Suppressor macrophage treated with lipopolysaccharide for 1 hour (primary cell): ENCODE results near the gene CLIC5.

Experiments used
- DNase-seq, 3 donors: peaks; one replicate each; pipeline ENCODE4 v3.0.0-alpha.2; 2020 to 2022

CLIC5 gene

DNA sequence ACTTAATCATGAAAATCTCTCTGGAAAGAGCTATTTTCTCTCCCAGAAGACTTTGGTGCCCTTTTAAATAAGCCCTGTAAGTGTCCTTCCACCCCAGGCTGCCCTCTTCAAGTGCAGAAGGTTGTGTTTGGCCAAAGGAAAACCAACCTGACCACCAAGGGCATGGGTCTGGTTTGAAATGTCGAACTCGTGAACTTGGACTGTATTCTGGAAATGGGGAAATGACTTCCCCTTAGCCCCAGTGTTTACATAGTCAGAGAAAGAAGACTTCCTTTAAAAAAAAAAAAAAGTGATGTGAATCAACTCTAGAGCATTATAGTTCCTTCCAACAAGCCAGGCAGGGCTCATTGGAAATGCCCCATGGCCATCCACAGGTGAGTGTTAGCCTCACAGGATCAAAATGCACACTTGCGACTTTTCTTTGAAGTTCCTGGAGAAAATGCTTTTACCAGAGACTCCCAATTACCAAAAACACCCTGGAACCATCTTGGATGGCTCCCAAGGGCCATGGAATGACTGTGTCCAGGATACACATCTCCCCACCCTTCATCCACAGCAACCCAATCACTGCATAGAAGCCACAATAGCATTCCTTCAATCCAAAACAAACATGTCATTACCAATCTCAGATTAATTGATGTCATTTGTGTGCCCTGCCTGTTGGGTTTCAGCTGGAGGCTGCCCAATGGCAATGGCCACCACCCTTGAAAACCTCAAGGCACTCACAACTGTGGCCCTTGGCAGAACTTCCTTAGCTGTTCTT lies 133.8 kb downstream of the CLIC5 start:
- DNase-seq, result peak in 1 of 3 donors; percentile 10

DNA sequence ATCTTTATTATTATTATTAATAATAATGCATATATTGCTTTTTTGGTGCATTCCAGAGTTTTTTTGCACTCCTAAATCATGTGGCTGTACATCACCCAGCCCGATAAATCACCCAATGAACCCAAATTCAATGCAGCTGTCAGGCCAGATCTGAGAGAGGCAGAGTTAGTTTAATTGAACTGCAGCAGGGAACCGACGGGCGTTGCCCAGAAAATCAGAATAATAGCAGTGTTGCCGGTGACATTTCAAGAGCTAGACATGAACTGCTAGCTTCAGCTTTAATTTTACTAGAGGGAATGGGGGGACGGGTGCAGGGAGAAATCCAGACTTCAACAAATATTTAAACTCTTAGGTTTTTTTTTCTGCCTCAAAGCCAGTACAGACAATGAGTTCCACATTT lies 135.0 kb downstream of the CLIC5 start:
- no peak for DNase-seq

DNA sequence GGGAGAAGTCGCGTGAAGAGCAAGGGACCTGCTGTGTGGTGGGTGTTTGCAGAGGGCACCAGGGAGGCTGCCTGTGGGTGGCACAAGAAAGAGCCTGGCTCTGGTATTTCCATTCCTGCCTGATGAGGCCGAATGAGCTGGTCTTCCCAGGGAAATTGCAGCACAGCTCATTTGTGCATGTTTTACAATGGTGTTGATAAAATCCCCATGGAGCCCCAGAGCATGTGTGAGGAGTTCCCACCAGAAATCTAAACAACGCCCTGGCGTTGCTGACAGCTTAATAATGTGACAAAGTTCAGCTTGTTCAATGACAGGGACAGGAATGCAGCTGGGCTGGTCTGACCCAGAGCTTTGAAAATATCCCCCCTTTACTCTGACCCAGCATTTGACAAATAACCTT lies 135.5 kb downstream of the CLIC5 start:
- DNase-seq, result no peak

DNA sequence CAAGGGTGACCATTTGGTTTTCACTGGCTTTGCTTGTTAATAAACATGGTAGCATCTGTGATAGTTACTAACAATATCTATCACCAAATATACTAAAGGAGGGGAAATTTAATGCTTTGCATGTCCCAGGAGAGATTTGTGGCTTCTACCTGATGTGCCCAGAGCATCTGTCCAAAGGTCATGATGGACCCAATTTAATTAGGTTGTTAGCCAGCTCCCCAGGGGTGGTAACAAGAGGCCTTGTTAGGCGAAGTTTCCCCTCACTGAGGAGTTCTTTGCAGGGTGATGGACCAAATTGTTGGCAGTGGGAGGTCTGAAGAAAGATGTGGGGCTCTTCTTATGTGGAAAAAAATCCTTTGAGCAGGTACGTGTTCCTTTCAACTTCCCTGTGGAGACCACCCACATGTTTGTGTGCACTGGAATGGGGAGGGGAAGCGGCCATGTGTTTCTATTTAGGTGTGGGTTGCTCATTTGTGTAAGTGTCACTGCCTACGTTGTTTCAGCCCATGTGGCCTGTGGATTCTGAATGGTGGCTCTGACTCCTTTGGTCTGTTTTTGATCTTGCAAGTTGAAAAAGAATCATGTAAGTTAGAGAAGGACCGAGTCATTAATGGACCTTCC lies 137.6 kb downstream of the CLIC5 start:
- no peak for DNase-seq

DNA sequence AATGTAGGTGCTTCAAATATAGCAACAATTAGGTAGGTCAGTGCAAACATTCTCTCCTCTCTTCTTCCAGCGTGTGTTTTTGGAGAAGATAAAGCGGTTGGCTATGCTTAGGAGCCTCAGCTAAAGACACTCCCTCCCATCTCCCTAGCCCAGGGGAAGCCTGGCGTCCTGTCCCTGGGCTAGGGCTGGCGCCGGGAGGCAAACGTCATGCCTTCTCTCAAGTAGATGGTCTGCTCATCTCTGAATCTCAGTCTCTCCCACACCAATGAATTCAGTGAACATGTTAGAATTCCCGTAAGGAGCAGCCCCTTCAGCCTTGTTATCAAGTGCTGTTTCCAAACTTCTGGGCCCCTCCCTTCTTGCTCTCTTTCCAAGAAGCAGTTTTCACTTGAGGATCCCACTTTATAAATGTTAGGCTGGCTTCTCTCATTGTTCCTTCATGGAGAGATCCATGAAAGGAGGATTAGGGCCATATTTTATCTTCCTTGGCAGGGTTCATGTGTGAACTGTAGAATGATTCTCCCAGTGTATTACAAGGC lies 142.8 kb downstream of the CLIC5 start:
- no peak for DNase-seq

DNA sequence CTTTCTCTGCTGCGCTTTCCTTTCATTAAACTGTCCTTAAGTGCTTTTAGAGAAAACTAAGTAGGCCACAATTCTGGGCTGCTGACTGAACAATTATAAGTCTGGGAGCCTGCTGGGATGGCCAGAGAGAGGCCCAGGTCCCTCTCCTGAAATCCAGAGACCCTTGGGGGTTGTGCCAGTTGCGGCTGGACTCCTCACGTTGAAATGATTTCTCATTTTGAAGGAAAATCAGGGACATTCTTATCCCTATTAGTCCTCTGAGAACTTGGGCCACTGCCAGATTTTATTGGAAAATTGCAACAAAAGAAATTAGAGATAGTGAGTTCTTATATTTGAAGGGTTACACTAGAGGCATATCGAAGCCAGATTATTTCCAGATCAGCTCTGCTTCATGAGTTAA lies 145.1 kb downstream of the CLIC5 start:
- DNase-seq, result no peak

DNA sequence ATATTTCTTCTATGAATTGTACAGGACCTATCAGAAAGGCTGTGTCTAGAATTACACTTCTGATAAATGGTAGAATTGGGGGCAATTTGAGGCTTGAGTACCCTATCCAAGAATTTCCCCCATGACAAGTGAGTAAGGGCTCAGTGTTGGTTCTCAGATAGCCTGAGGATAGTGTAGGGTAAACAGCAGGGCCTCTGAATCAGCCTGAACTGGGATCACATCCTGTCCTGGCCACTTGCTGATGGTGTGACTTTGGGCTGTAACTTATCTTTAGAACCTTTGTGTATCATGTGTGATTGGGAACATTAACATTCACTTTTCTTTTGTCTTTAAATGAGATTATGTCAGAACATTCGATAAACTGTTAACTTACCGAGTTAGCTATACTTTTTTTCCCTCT lies 151.0 kb downstream of the CLIC5 start:
- no peak for DNase-seq

DNA sequence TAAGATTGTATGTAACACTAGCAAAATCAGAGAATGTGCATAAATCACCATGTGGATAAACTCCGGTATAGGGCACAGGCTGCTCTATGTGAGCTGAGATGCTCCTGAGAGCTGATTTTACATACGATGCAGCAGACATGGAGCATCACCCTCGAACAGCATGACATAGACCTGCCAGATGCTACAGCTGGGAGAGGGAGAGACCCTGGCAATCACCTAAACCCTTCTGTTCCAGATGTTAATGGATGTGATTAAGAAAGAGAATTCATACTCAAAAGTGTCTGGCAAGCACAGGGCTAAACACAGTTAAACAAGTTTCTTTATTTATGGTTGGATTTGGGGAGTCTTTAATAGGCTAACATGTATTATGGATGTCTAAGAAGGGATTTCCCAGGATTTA lies 157.0 kb downstream of the CLIC5 start:
- no peak for DNase-seq

DNA sequence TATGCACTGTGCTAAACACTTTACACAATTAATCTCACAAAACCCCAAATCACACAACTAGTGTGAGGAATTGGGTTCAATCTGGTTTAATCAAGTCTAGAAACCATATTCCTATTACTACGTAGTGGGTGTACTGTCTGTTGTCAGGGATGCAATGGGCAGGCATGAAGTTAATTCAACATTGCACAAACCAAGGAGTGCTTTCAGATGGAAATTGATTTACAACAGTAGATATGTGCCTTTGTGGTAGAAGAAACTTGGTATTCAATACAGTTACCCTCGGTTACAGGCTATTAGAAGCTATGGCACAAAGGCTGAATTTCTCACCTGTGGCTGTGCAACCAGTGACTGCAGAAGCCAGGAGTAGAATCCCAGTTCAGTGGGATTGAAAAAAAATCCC lies 157.8 kb downstream of the CLIC5 start:
- DNase-seq, result no peak

DNA sequence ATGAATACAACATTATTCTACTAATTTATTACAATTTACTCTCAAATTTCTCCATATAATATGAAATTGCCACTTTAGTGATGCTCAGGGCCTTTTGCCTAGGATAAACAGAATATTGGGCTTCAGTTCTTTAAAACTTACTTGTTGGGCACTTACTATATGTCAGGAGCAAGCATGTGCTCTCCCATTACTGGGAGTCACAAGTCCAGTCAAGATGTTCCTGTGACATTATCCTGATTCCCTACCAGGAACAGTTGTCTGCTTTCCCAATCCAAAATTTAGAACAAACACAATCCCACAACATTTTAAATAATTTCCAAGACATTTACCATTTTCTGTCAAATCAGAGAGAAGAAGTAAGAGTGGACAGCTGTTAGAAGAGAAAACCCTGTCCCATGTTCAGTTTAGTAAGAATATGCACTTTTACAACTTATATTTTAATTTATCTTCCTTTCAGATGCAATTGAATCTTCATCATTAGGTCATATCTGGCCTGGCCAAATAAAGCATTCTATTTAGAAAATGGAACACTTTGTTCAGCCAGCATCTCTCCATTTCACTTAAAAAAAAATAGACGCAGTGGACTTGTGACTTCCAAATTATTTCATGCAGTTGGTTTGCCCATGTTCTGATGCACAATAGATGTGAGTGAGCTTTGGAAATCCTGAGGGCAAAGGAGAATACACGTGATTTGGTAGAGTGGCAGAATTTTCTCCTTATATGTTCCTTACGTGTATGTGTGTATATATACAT lies 159.8 kb downstream of the CLIC5 start:
- no peak for DNase-seq

DNA sequence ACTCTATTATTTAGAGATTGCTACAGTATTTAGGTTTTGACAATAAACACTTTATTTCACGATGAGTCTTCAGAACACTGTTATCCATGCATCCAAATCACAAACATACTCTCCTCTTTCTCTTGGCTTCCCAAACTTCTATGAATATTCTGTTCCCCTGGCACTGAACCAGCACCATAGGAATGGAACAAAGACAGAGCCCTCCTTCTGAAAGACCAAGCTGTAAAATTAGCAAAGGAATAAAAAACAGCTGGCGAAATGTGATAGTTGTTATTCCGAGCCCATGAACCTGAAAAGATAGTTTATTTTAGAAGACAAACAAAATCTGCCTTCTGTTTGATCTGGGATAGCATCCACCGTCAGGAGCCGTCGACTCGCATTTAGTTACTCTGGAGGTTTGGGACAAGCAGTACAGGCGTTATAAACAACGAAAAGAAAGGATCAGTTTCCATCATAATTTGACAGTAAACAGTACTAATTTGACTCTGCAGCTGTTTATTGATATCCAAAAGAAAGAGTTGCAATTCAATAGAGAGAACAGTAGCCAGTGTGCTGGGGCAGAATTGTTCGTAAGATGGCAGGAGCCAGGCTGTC lies 161.4 kb downstream of the CLIC5 start:
- DNase-seq, result no peak

DNA sequence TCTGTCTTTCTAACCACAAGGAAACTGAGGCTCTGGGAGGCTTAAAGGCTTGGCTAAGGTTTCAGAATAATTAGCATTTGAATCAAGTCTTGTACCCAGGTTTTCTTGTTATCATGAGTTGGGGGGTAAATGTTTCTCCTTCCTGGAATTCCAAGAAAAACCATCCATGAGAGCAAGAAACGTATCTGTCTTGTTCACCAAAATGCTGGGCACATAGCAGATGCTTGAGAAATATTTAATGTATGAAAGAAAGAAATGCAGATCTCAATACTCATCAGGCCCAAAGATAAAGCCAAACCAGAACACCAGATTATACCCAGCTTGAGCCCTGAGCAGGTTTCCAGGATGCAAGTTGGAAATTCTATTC lies 164.6 kb downstream of the CLIC5 start:
- no peak for DNase-seq

DNA sequence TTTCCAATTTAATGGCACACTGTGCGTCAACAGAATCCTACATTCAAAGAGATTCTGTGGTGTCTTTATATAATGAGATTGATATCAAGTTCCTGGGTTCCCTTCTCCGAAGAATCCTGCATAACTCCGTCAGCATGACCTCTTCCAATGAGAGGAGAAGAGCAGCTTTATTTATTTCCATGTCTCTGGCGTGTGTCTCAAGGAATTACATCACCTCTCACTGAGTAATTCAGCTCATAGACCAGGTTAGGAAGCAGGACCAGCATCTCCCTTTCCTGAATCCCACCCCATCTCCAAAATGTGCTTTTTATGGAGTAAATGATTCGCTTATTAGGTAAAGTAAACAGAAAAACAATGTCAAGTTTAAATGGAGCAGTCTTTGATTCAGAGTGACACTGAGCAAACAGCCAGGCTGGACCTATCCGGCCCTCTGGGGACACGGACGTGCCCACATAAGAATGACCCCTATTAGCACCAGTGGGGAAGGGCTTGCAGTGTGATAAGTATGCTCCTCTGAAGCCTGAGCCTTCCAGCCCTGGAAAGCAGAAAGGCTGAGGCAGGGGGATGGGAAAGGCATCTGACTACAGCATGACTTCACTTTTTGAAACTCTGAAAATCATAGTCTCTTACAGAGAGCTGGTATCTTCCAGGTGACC lies 165.2 kb downstream of the CLIC5 start:
- DNase-seq, result no peak

DNA sequence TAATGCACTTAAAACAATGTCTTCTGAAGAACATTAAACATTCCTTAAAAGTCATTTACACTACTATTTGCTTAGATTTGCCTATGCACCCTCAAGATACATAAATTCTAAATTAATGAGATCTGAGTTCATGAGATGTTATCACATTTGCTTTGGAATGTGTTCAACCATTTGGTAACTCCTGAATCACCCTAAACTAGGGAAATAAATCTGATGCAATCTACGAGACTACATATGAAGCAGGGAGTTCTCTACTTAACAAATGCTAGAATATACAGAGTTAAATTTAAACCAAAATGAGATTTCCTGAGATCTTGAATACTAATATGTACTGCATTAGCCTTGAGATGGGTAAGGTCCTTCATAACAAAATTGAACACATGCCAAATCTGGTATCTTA lies 170.1 kb downstream of the CLIC5 start:
- DNase-seq, result peak; percentile 33 to 63 (median 61)

DNA sequence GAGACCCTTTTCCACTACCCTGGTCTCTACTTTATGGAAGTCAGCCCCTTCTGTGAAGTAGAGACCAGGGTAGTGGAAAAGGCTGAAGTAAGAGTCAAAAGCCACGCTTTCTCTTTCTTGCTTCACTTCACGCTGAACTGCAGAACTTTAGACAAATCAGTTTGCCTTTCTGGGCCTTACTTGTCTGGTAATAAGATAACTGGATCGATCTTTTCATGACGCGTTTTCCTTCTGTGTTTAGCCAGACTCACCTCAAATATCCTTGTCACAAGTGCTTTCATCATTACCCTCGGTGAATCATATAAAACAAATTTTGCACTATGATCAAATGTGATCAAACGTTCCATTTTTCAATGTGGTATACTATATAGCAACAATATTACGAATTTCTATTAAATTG lies 170.7 kb downstream of the CLIC5 start:
- no peak for DNase-seq

DNA sequence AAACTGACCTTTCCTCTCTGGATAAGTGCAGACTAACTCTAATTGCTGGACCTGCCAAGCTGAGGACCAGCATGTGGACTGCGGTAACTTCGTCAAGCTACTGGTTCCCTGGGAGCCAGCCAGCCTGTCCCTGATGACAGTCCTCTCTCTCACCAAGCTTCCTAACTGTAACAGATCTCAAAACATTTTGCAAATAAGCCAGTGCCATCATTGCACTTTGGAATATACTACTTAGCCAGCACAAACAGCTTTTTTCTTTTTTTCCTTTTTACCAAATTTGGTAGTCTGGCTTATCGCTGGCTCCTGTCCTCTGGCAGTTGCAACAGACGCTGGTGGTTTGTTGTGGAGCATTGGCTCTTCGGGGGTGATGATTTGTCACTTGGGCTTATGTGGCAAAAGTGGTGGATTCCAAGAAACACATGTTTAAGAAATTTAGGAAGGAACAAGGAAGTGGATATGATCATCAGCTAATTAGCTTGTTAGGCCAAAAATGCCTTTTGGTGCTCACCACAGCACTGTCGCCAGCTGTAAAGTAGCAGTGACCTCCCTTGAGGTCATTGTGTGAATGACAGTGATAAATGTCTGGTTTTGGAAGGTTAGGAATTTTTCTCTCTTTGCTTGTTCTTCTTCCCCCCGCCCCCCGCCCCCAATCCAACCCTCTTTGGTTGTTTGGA lies 171.7 kb downstream of the CLIC5 start:
- DNase-seq, result peak; percentile 65 to 70 (median 65)

DNA sequence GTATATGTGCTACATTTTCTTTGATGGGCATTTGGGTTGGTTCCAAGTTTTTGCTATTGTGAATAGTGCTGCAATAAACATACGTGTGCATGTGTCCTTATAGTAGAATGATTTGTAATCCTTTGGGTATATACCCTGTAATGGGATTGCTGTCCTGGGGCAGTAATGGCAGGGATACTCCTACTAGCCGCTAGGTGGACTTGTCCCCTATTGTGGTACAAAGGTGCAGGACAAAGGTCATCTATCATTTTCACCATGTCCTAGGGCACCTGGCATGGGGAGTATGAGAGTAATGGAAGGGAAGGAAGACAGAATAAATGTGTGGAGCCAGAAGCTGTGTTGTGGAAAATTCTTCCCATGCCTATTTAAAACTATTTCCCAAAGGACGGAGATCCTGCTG lies 174.6 kb downstream of the CLIC5 start:
- no peak for DNase-seq

DNA sequence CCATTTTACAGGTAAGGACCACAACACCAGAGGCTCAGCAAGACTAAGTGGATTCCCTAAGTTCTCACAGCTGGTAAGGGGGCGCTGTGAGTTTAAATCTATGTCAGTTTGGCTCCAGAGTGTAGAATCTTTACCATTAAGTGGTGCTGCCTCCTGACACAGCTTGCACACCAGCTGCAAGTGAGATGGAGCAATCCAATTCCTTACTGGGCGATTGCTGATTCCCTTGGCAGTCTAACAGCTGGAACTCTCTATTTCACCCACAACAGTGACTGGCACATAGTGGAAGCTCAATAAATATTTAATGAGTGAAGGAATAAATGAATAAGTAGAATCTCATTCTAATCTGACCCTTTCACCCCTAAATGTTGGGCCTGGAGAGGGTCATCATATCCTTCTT lies 176.7 kb downstream of the CLIC5 start:
- DNase-seq, result no peak

DNA sequence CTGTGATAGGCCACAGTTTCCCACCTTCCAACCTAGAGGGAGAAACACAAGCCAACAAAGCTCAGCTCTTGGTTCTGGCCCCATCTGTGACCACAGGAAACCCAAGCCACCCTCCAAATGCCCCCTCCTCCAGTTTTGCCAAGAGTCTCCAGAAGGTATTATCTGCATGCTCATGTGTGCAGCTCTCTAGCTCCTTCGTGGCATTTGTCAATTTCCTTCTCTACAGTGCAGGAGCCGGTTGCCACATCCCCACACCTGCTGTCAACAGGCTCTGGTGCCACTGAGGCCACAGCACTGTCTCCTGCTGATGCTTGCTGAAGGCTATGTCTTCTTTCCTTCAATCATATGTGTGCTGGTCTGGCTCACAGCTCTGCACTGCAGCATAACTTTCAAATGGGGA lies 177.2 kb downstream of the CLIC5 start:
- DNase-seq, result no peak

DNA sequence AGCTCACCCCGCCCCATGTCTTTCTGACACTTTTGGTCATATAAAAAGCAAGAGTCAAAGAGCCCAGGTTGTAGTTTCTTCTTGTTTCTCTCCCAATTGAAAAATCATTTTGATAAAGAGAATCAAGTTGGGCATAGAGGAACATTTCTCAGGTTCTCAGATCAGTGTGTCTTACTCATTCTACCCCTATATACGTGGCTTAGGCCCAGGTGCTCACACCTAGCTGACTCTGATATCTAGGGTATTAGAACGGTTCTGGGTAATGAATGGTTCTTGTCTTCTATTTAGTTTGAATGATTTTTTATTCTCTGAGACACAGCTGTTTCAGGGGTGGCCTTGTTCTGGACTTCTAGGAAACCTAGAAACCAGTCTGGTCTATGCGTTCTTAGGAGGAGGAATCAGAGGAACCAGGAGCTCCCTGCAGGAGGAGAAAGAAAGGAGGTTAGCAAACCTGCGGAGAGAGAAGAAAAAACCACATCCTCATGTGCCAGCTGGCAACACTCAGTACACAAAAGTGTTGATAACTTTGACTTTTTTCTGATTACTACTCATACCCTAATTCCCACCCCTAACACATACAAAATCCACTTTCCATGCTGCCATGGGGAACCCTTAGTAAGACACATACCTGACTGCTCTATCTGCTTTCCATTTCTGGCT lies 178.0 kb downstream of the CLIC5 start:
- DNase-seq, result no peak

DNA sequence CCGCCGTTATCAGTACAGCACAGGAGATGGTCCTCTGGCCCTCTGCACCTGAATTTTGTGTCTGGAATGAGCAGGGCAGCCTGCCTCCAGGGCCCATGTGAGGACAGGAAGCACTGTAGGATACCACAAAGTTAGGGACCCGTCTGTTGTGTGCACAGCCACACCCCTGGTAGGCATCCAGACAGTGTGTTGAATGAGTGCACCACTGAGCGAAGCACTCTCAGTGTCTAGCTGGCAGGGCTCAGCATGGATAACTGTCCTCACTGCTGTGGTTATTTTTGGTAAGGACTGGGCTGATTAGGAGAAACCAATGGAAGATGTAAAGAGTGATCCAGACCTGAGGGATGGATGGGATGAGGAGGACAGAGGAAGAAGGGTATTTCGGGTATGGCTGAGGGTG lies 178.7 kb downstream of the CLIC5 start:
- DNase-seq, result no peak

DNA sequence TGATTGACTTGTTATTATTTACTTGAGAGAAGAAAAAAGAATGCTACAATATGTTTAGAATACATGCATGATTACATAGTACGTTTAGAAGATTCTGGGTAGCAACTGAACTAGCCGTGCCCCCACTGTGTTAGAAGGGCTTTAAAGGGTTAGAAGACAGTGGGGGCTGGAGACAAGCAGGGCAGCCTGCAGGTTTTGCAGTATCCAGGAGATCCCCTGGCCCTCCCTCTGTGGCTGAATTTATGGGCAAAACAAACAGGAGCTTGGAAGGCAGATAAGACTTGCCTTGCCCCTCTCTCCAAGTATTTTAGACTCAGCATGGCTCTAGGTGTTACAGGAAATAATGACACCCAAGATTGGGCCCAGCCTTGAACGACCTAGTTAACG lies 179.2 kb downstream of the CLIC5 start:
- DNase-seq, result no peak
